Smooth muscle cell (in vitro differentiated cells): ENCODE measurements around the gene HOXC9. TPM values are rescaled to one million over a fixed set of nuclear protein-coding genes. Genes with fewer than 3 reads are reported as not detected.

Experiments
- DNase-seq: peaks from one replicate; lab custom pipeline; 2025; ENCODE audit not compliant: unreplicated experiment; lab: John Stamatoyannopoulos, UW
- H2AFZ ChIP-seq: fragments of 200-600 bp; sonication (generic); 2 replicates; pipeline ENCODE4 v1.6.0; 2016; ENCODE audit warnings: antibody characterized with exemption, low read depth, mild to moderate bottlenecking
- H3F3A ChIP-seq: fragments of 200-600 bp; sonication (generic); 2 replicates; pipeline ENCODE4 v1.6.0; 2017; ENCODE audit warnings: antibody characterized with exemption, low read depth
- H3K27ac ChIP-seq: fragments of 200-600 bp; sonication (generic); 2 replicates; pipeline ENCODE4 v1.5.1; 2016; ENCODE audit warnings: low read depth, mild to moderate bottlenecking
- H3K27me3 ChIP-seq: fragments of 200-600 bp; sonication (generic); 2 replicates; pipeline ENCODE4 v1.6.1; 2016; ENCODE audit warnings: low read depth, mild to moderate bottlenecking
- H3K36me3 ChIP-seq: fragments of 200-600 bp; sonication (generic); 2 replicates; pipeline ENCODE4 v1.5.1; 2016; ENCODE audit warnings: low read depth
- H3K4me1 ChIP-seq: fragments of 200-600 bp; sonication (generic); 2 replicates; pipeline ENCODE4 v1.5.1; 2016; ENCODE audit warnings: low read depth
- H3K4me2 ChIP-seq: fragments of 200-600 bp; sonication (generic); 2 replicates; pipeline ENCODE4 v1.6.0; 2016; ENCODE audit warnings: mild to moderate bottlenecking
- H3K4me3 ChIP-seq: fragments of 200-600 bp; sonication (generic); 2 replicates; pipeline ENCODE4 v1.5.1; 2016; ENCODE audit warnings: mild to moderate bottlenecking
- H3K79me2 ChIP-seq: fragments of 200-600 bp; sonication (generic); 2 replicates; pipeline ENCODE4 v1.6.0; 2016; ENCODE audit warnings: low read depth, mild to moderate bottlenecking
- H3K9ac ChIP-seq: fragments of 200-600 bp; sonication (generic); 2 replicates; pipeline ENCODE4 v1.6.0; 2016; ENCODE audit warnings: low read depth
- H3K9me3 ChIP-seq: fragments of 200-600 bp; sonication (generic); replicated peaks from 2 replicates; pipeline ENCODE4 v1.5.1; 2016; ENCODE audit warnings: low read depth
- H4K20me1 ChIP-seq: fragments of 200-600 bp; sonication (generic); 2 replicates; pipeline ENCODE4 v1.6.0; 2016; ENCODE audit warnings: low read depth
- WGBS: methylation state at CpG from one replicate; pipeline ENCODE4 v1.1.7; 2016; ENCODE audit warnings: low lambda C conversion rate; 5-methylcytosine and 5-hydroxymethylcytosine counted together
- polyA plus RNA-seq: library from polyadenylated mRNA; unstranded; fragments of >200 nt; fragmentation: Nextera tagmentation; extraction: Ambion mirVana; gene quantifications from 2 replicates; pipeline ENCODE4 v1.2.1, GENCODE V29; 2016
- total RNA-seq: library from RNA; depleted of rRNA; stranded (reverse); fragments of >200 nt; gene quantifications from 2 replicates; pipeline ENCODE4 v1.2.3, GENCODE V29; 2014
- TF ChIP-seq, protein P1 (sequence below): fragments of 200-600 bp; sonication (generic); IDR thresholded peaks from 2 replicates; pipeline ENCODE4 v1.5.1; 2017; ENCODE audit warnings: borderline replicate concordance, mild to moderate bottlenecking, antibody characterized with exemption; ENCODE audit not compliant: insufficient read depth, poor library complexity, severe bottlenecking

Gene HOXC9
- total and polyA plus RNA-seq, 2 experiments from 2014 or later, result 1.2 to 2.7 TPM

DNA sequence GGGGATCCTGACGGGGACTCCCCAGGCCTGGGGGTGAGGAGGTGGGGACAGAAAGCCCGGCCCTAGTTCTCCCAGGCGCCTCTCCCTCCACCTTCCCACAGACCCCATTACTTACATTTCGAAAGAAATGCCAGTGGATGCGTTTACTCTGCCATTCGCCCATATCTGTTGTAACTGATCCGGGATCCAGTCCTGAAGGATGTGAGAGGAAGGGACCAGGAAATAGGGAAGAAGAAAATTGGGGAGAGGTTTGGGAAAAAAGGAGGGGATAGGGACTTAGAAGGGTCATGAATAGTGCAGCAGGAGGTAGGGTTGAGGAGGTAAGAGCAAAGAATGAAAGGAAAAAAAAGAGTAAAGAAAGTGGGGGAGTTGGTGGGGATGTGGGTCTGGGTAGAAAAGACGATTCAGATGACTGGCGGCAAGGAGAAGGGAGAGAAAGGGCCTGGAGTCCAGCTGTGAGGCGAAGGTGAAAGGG is 44.1 kb upstream of the HOXC9 start:
- H3K4me1 ChIP-seq, result no peaks in the 10 kb centered on the region
- H3K79me2 ChIP-seq, result no peaks in the 10 kb centered on the region
- no peaks in the 10 kb centered on the region for H3K9me3 ChIP-seq
- H3F3A ChIP-seq, result peaks cover 4% of the 10 kb centered on the region
- no peak overlapping the region for H3K4me3 ChIP-seq
- 15% methylated on average over 10 of the region's 10 CpGs for WGBS
- H4K20me1 ChIP-seq, result no peaks in the 10 kb centered on the region
- TF ChIP-seq, protein P1, sequence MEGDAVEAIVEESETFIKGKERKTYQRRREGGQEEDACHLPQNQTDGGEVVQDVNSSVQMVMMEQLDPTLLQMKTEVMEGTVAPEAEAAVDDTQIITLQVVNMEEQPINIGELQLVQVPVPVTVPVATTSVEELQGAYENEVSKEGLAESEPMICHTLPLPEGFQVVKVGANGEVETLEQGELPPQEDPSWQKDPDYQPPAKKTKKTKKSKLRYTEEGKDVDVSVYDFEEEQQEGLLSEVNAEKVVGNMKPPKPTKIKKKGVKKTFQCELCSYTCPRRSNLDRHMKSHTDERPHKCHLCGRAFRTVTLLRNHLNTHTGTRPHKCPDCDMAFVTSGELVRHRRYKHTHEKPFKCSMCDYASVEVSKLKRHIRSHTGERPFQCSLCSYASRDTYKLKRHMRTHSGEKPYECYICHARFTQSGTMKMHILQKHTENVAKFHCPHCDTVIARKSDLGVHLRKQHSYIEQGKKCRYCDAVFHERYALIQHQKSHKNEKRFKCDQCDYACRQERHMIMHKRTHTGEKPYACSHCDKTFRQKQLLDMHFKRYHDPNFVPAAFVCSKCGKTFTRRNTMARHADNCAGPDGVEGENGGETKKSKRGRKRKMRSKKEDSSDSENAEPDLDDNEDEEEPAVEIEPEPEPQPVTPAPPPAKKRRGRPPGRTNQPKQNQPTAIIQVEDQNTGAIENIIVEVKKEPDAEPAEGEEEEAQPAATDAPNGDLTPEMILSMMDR, result no peak
- no peak overlapping the region for H2AFZ ChIP-seq
- no peak overlapping the region for H3K27ac ChIP-seq
- DNase-seq, result no peak
- no peak overlapping the region for H3K9ac ChIP-seq
- H3K27me3 ChIP-seq, result peaks cover 100% of the 10 kb centered on the region
- no peak overlapping the region for H3K4me2 ChIP-seq
- no peaks in the 10 kb centered on the region for H3K36me3 ChIP-seq

DNA sequence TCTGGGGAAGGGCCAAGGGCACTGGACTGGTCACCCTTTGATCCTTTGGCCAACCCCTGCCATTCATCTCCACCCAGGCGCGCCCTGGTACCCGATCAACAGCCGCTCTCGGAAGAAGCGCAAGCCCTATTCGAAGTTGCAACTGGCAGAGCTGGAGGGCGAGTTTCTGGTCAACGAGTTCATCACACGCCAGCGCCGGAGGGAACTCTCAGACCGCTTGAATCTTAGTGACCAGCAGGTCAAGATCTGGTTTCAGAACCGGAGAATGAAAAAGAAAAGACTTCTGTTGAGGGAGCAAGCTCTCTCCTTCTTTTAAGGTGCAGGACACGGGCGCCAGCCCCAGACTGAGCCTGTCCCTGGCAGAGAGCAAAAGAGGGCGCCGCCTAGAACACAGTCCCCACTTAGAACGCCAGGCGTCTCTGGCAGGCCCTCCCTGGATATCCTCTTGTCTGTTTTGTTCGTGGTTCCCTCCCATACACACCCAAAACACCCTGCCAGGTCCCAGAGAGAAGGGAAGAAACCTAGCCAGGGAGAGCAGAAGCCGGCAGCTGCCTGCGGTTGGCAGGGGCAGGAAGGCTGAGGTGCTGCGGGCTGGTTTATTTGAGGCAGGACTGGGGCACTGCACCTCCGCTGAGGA is 43.6 kb upstream of the HOXC9 start:
- no peak overlapping the region for H3K27ac ChIP-seq
- H3K27me3 ChIP-seq, result peaks cover 100% of the 10 kb centered on the region
- no peak for DNase-seq
- H2AFZ ChIP-seq, result no peak overlapping the region
- TF ChIP-seq, protein P1, result no peak
- no peak overlapping the region for H3K4me2 ChIP-seq
- no peaks in the 10 kb centered on the region for H3K79me2 ChIP-seq
- H3K9ac ChIP-seq, result no peak overlapping the region
- H4K20me1 ChIP-seq, result no peaks in the 10 kb centered on the region
- H3K4me3 ChIP-seq, result no peak overlapping the region
- H3K36me3 ChIP-seq, result no peaks in the 10 kb centered on the region
- peaks cover 4% of the 10 kb centered on the region for H3F3A ChIP-seq
- H3K9me3 ChIP-seq, result no peaks in the 10 kb centered on the region
- 21% methylated on average over 25 of the region's 25 CpGs for WGBS
- no peaks in the 10 kb centered on the region for H3K4me1 ChIP-seq

DNA sequence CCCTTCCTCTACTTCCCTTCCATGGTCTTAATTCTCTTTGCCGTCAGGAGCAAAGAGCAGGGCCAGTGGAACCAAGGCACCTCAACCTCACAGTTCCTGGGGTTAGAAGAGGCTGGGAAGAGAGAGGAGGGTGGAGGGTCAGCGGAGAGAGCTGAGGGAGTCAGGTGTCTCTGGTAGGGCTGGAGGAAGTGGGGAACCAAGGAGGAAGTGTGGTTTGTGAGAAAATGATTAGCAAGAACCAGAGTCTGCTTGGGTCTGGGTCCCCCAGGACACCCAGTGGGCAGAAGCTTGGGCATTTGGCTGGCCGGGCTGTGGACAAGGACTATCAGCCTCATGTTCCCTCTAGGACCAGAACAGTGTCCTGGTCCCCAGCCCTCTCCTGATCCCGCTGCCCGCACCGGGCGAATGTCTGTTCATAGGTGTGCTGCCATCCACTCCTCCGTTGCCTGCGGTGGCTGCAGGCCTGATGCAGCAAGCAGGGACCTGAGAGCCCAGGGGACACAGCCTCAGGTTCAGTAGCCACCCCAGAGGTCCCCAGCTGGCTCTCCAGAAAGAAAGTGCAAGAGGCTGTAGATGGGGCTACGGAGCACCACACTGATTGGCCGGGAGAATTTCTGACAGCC is 42.9 kb upstream of the HOXC9 start:
- Histone ChIP-seq H3K4me2 (no peak overlapping the region), H2AFZ (no peak overlapping the region), H3K4me3 (no peak overlapping the region), H3K79me2 (no peaks in the 10 kb centered on the region), H3K9ac (no peak overlapping the region), H3K4me1 (no peaks in the 10 kb centered on the region), H3K27ac (no peak overlapping the region), H3K27me3 (peaks cover 100% of the 10 kb centered on the region), H3K36me3 (no peaks in the 10 kb centered on the region), H3F3A (peaks cover 4% of the 10 kb centered on the region), H4K20me1 (no peaks in the 10 kb centered on the region), H3K9me3 (no peaks in the 10 kb centered on the region)
- TF ChIP-seq, protein P1, result no peak
- DNase-seq, result no peak
- 49% methylated on average over 11 of the region's 11 CpGs for WGBS
